Measurements from ENCODE around the gene AGRP.

The AGRP gene

GRCh38 chr16:67445126-67445426 lies 38.3 kb downstream of the AGRP start:
- FAIRE-seq, result no peak

- no peak for FAIRE-seq
These were observed 38.9 kb downstream of the AGRP start for GRCh38 chr16:67444259-67445125.

GRCh38 chr16:67443265-67443664 lies 40.1 kb downstream of the AGRP start:
- no peak for FAIRE-seq

GRCh38 chr16:67442581-67443255 lies 40.6 kb downstream of the AGRP start:
- FAIRE-seq, result no peak

GRCh38 chr16:67441907-67442306 lies 41.4 kb downstream of the AGRP start:
- FAIRE-seq, result no peak

- no peak for FAIRE-seq
These were observed 42.0 kb downstream of the AGRP start for GRCh38 chr16:67441271-67441753.

GRCh38 chr16:67438824-67439393 lies 44.4 kb downstream of the AGRP start:
- FAIRE-seq, result no peak

- FAIRE-seq, result no peak
These were observed 45.1 kb downstream of the AGRP start for GRCh38 chr16:67438098-67438791.

GRCh38 chr16:67437513-67437912 lies 45.8 kb downstream of the AGRP start:
- no peak for FAIRE-seq

- no peak for FAIRE-seq
These were observed 46.6 kb downstream of the AGRP start for GRCh38 chr16:67436640-67437193.

- no peak for FAIRE-seq
These were observed 47.6 kb downstream of the AGRP start for GRCh38 chr16:67435758-67436164.

GRCh38 chr16:67433131-67433719 lies 50.1 kb downstream of the AGRP start:
- FAIRE-seq, result no peak
